Kidney glomerular epithelial cell (primary cell): ENCODE results near the gene AREL1.

Experiments used
- DNase-seq: peaks from one replicate; lab custom pipeline; 2025; lab: John Stamatoyannopoulos, UW

The AREL1 gene

DNA sequence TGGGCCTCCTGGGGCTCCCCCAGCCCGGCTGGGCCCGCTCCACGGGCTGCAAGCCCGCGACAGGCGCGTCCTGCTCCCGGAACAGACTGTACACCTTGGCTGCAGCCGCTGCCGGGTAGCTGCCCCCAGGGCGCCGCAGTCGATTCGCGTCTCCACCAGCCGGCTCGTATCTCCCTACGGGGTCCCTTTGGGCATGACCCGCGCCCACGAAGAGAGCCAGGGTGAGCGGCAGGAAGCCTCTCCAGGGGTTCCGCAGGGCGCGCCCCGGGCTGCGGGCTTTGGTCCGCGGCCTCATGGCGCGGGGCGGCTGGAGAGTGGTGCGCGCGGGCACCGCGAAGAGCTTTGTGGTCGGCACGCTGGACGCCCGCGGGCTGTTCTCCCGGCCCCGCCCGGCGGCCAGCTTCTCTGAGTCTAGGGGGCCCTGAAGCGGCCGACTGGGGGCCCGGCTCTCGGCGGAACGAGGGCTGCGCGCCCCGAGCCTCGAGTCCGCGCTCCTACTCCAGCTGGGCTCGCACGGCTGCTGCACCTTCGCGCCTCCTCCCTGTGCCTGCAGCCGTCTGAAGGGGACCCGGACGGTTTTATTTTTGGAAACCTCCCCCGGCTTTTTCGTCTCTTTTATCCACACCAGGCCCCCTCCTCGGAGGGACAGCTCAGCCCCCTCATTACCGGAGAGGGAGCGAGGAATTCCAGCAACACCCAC, 101.1 kb downstream of the AREL1 start, which contains the start of gene LTBP2:
Gene LTBP2, minus strand, starts transcription at position 588 of the 700 bp plus-strand sequence. Its CDS starts 293 bp downstream, at position 295.
- DNase-seq = no peak
